Esophagus squamous epithelium (tissue), 5 donors: ENCODE results near the gene PTPN13. TPM values are rescaled to one million over a fixed set of nuclear protein-coding genes. Genes with fewer than 3 reads are reported as not detected.

ENCODE experiments used
- DNase-seq: peaks from one replicate; lab custom pipeline; 2025; lab: John Stamatoyannopoulos, UW
- H3K27ac ChIP-seq, 4 donors: fragments of 200-600 bp; sonication (generic); one replicate each; pipeline ENCODE4 v1.5.1; 2016 to 2019; ENCODE audit warnings: mild to moderate bottlenecking in 1 of 4
- H3K27me3 ChIP-seq, 4 donors: fragments of 200-600 bp; sonication (generic); 1 replicate in 3 of 4; 2 replicates in 1 of 4; pipeline versions ENCODE4 v1.5.1 to v1.6.0; 2017 to 2021; ENCODE audit warnings: antibody characterized with exemption in 1 of 4
- H3K36me3 ChIP-seq, 3 donors: fragments of 200-600 bp; sonication (generic); one replicate each; pipeline ENCODE4 v1.5.1; 2016 to 2019
- H3K4me1 ChIP-seq, 3 donors: fragments of 200-600 bp; sonication (generic); one replicate each; pipeline ENCODE4 v1.5.1; 2017 to 2019
- H3K4me3 ChIP-seq, 4 donors: fragments of 200-600 bp; sonication (generic); 1 replicate in 3 of 4; 2 replicates in 1 of 4; pipeline ENCODE4 v1.5.1; 2016 to 2019; ENCODE audit warnings: mild to moderate bottlenecking in 2 of 4, moderate library complexity in 1 of 4
- H3K9me3 ChIP-seq, 3 donors: fragments of 200-600 bp; sonication (generic); one replicate each; pipeline ENCODE4 v1.5.1; 2016 to 2019
- POLR2A ChIP-seq, 4 donors: fragments of 450-650 bp; IDR thresholded peaks; one replicate each; pipeline ENCODE4 v1.6.1; 2017; ENCODE audit warnings: antibody characterized with exemption in 4 of 4, mild to moderate bottlenecking in 4 of 4, moderate library complexity in 3 of 4
- WGBS, 2 donors: methylation state at CpG; one replicate each; pipeline ENCODE4 v1.1.5; 2018; 5-methylcytosine and 5-hydroxymethylcytosine counted together
- intact Hi-C: fragments of 100-400 bp; cut with DNase I; formaldehyde crosslinking; loops from one replicate; pipeline ENCODE4 v1.15.0; 2022
- total RNA-seq, 4 donors: library from RNA; depleted of rRNA; stranded (reverse); fragments of >200 nt; gene quantifications; one replicate each; pipeline ENCODE4 v1.1.0, GENCODE V29; 2016
- TF ChIP-seq, protein P1 (sequence below), 6 experiments: fragments of 450-650 bp in 4 of 6; fragments of 200-600 bp in 2 of 6; sonication (generic) in 2 of 6; IDR thresholded peaks; one replicate each; pipeline ENCODE4 v1.5.1; 2016 to 2019; ENCODE audit warnings: antibody characterized with exemption in 6 of 6, mild to moderate bottlenecking in 4 of 6, moderate library complexity in 4 of 6
- donor health status: DM: yes; HTN: yes; CAD: no.

Gene PTPN13
- total RNA-seq, 4 donors from 2014 or later, result 44.8 to 94.9 (median 66.7) TPM

DNA sequence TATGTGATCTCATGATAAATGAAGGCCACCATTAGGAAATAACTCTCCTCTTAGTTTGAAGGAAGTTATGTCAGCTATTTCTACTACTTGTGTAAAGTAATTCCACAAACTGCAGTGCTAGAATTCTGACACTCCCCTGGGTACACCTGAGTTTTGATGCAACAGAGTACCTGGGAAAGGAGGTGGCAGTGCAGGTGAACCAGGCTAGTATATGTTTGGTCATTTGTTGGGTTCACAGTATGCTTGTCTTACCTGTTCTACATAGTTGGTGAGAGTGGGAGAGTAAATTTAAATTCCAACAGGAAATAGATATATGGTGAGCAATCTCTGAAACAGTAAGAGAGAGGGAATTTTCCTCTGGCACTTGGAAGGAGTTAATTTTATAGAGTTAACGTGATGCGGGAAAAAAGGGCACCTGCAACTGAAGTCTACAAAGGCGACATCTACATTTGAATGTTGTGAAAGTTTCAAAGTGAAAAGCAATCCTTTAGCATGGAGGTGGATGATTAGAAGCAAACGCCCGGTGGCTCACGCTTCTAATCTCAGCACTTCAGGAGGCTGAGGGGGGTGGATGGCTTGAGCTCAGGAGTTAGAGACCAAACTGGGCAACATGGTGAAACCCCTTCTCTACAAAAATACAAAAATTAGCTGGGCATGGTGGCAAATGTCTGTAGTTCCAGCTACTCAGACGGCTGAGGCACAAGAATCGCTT, 263.4 kb downstream of the PTPN13 start:
- no peaks in the 10 kb centered on the region for H3K27me3 ChIP-seq
- DNase-seq, result no peak
- no peak overlapping the region for H3K4me3 ChIP-seq
- intact Hi-C loops, result no loop called here
- H3K9me3 ChIP-seq, result no peaks in the 10 kb centered on the region
- 87 to 89% methylated on average over 8 of the region's 8 CpGs for WGBS, 2 donors
- no peak for TF ChIP-seq POLR2A (IDR thresholded peaks at IDR 0.05)
- TF ChIP-seq, protein P1, sequence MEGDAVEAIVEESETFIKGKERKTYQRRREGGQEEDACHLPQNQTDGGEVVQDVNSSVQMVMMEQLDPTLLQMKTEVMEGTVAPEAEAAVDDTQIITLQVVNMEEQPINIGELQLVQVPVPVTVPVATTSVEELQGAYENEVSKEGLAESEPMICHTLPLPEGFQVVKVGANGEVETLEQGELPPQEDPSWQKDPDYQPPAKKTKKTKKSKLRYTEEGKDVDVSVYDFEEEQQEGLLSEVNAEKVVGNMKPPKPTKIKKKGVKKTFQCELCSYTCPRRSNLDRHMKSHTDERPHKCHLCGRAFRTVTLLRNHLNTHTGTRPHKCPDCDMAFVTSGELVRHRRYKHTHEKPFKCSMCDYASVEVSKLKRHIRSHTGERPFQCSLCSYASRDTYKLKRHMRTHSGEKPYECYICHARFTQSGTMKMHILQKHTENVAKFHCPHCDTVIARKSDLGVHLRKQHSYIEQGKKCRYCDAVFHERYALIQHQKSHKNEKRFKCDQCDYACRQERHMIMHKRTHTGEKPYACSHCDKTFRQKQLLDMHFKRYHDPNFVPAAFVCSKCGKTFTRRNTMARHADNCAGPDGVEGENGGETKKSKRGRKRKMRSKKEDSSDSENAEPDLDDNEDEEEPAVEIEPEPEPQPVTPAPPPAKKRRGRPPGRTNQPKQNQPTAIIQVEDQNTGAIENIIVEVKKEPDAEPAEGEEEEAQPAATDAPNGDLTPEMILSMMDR (IDR thresholded peaks at IDR 0.05), result no peak
- no peaks in the 10 kb centered on the region for H3K36me3 ChIP-seq
- H3K27ac ChIP-seq, result peak overlapping the region in 3 of 4 donors; percentile 7 to 39 (median 30)
- peaks cover 0 to 26% (median 13%) of the 10 kb centered on the region in 3 donors for H3K4me1 ChIP-seq

Other genes with a start within 250 kb of the PTPN13 start
- gene MAPK10, start 234.3 kb upstream of the PTPN13 start, total RNA-seq, result 1 to 10 TPM; 1.7 to 8.6 (median 4.4) TPM